Brain microvascular endothelial cell (primary cell): ENCODE results near the gene HSF4.

Experiments
- DNase-seq: peaks from one replicate; pipeline ENCODE4 v3.0.0-alpha.2; 2020
- H3K27ac ChIP-seq: fragments of 250-450 bp; sonication (Bioruptor Pico); 2 replicates; pipeline ENCODE4 v1.5.1; 2020; ENCODE audit warnings: mild to moderate bottlenecking, moderate library complexity
- H3K27me3 ChIP-seq: fragments of 250-450 bp; sonication (Bioruptor Pico); replicated peaks from 2 replicates; pipeline ENCODE4 v1.5.1; 2020; ENCODE audit warnings: mild to moderate bottlenecking
- H3K36me3 ChIP-seq: fragments of 250-450 bp; sonication (Bioruptor Pico); replicated peaks from 2 replicates; pipeline ENCODE4 v1.5.1; 2020; ENCODE audit warnings: mild to moderate bottlenecking
- H3K4me3 ChIP-seq: 2 replicates; pipeline ENCODE4 v1.5.1; 2011; ENCODE audit warnings: low read depth, mild to moderate bottlenecking, control low read depth, low read length, moderate library complexity
- CTCF ChIP-seq: IDR thresholded peaks from 2 replicates; pipeline ENCODE4 v1.5.1; 2011; ENCODE audit warnings: low read depth, mild to moderate bottlenecking, moderate library complexity, low read length, control low read depth, inconsistent platforms; ENCODE audit errors: missing control alignments
- in situ Hi-C: cut with HindIII; loops from 2 replicates; pipeline ENCODE4 v1.10.0; 2017; ENCODE audit warnings: low sequenced_read_pairs, low pct_ligation_motif_present

HSF4 gene

DNA sequence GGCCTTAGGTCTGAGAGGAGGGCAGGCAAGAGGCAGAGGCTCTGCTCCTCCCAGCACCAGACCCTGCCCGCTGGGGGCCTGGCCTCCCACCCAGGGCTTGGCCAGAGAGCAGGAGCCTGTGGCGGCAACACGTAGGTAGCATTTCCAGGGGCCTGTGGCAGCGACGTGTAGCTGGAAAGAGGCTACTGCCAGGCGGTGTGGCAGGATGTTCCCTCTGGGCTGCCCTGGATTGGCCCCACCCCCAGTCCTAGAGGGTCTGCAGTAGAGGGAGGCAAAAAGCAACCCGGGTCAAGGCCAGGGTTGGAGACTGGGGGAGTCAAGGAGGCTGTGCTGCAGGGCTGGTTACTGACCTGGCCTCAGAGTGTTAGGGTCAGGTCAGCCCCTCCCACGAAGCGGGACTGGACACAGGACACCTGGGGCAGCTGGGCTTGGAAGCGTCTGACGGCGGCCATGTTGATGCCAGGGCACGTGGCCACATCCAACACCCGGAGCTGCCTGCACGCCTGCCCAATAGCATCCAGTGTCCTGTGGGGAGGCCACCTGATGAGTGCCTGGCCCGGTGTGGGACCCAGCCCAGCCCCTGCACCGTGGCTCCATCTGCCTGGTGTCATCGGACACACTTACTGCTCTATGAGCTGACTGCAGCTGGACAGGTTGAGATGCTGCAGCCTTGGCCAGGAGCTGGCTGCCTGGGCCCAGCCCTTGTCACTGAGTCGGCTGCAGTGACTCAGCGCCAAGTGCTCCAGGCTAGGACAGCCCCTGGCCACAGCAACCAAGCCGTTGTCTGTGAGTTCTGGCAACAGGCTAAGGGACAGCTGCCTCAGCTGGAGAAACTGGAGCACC lies 42.9 kb downstream of the HSF4 start:
- H3K36me3 ChIP-seq: peaks cover 10% of the 10 kb centered on the region
- DNase-seq: peak; percentile 22
- no peak overlapping the region for H3K4me3 ChIP-seq
- H3K27ac ChIP-seq: no peak overlapping the region
- no peaks in the 10 kb centered on the region for H3K27me3 ChIP-seq
- in situ Hi-C loops: no loop called here
- TF ChIP-seq CTCF: no peak

GRCh38 chr16:67208154-67208896 lies 43.8 kb downstream of the HSF4 start:
- in situ Hi-C loops: no loop called here

GRCh38 chr16:67209565-67209964 lies 45.0 kb downstream of the HSF4 start:
- no peaks in the 10 kb centered on the region for H3K36me3 ChIP-seq
- no peak overlapping the region for H3K4me3 ChIP-seq
- in situ Hi-C loops: no loop called here
- no peak overlapping the region for H3K27ac ChIP-seq
- no peaks in the 10 kb centered on the region for H3K27me3 ChIP-seq
- TF ChIP-seq CTCF: no peak
- DNase-seq: no peak

More at GRCh38 chr16:67208154-67208896, 43.8 kb downstream of the HSF4 start:
- peaks cover 6% of the 10 kb centered on the region for H3K36me3 ChIP-seq
- DNase-seq: no peak
- H3K27me3 ChIP-seq: no peaks in the 10 kb centered on the region
- no peak overlapping the region for H3K4me3 ChIP-seq
- no peak overlapping the region for H3K27ac ChIP-seq
- no peak for TF ChIP-seq CTCF

DNA sequence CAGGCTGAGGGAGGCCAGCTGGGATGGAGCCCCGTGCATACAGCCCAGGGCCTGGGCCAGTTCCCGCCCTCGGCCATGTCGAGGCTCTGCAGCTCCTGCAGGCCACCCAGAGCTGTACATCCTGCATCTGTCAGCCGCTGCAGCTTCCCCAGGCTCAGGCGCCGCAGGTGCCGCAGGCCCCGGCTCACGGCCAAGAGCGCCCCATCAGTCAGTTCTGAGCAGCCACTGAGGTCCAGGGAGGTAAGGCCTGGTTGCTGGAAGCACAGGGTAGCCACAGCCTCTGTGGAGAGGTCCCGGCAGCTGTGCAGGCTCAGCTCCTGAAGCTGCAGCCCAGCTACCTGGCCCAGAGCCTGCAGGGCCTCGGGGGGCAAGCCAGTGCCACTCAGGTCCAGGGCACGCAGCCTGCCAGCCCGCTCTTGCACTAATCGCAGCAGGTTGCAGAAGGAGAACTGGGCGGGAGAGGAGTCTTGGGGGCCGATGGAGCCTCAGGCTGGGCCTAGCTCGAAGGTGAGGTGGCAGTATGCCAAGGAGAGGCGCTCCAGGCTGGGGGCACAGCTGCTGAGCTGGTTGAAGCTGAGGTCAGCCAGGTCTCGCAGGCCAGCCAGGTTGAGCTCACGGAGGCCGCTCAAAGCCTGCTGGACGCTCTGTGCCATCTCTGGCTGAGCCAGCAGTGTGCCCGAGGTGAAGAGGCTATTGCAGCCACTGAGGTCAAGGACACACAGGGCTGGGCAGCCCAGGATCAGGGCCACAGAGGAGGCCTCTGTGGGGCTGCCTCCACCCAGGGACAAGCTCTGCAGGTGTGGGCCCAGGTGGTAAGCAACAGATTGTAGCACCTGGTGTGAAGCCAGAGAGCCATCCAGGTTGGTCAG lies 45.8 kb downstream of the HSF4 start:
- H3K27ac ChIP-seq: no peak overlapping the region
- no peak overlapping the region for H3K4me3 ChIP-seq
- no peaks in the 10 kb centered on the region for H3K27me3 ChIP-seq
- no peak for TF ChIP-seq CTCF
- in situ Hi-C loops: no loop called here
- DNase-seq: no peak
- H3K36me3 ChIP-seq: no peaks in the 10 kb centered on the region

- Histone ChIP-seq H3K27me3 (no peaks in the 10 kb centered on the region), H3K36me3 (no peaks in the 10 kb centered on the region), H3K4me3 (no peak overlapping the region), H3K27ac (no peak overlapping the region)
- no peak for TF ChIP-seq CTCF
- no peak for DNase-seq
- in situ Hi-C loops: no loop called here
Observed at GRCh38 chr16:67211674-67212073, 47.1 kb downstream of the HSF4 start.
